Neural cell (in vitro differentiated cells): Measurements from ENCODE around the gene CNTN4. TPM values are rescaled to one million over a fixed set of nuclear protein-coding genes. Genes with fewer than 3 reads are reported as not detected.

Experiments
- H2AFZ ChIP-seq: fragments of 200-600, 300-800 bp; sonication (generic), shearing (Covaris generic); 2 replicates; pipeline ENCODE4 v1.6.0; 2014; ENCODE audit warnings: low read depth, mild to moderate bottlenecking, antibody characterized with exemption, low read length, moderate library complexity
- H3F3A ChIP-seq: fragments of 200-600 bp; shearing (Covaris generic); 2 replicates; pipeline ENCODE4 v1.6.1; 2016; ENCODE audit warnings: mild to moderate bottlenecking, moderate library complexity, mixed read lengths, antibody characterized with exemption, low read length; ENCODE audit not compliant: insufficient read depth, poor library complexity, severe bottlenecking
- H3K27ac ChIP-seq: fragments of 200-600, 300-800 bp; sonication (generic), shearing (Covaris generic); 2 replicates; pipeline ENCODE4 v1.5.1; 2014; ENCODE audit warnings: mild to moderate bottlenecking, low read length, moderate library complexity
- H3K27me3 ChIP-seq: fragments of 300-800, 200-600 bp; sonication (generic), shearing (Covaris generic); 2 replicates; pipeline ENCODE4 v1.6.0; 2014; ENCODE audit warnings: mild to moderate bottlenecking, low read depth, low read length, moderate library complexity; ENCODE audit not compliant: insufficient read depth
- H3K36me3 ChIP-seq: fragments of 300-800, 200-600 bp; sonication (generic), shearing (Covaris generic); 2 replicates; pipeline ENCODE4 v1.5.1; 2014; ENCODE audit warnings: mild to moderate bottlenecking, antibody characterized with exemption, low read length, moderate library complexity; ENCODE audit not compliant: insufficient read depth
- H3K4me2 ChIP-seq: fragments of 300-800, 200-600 bp; sonication (generic), shearing (Covaris generic); 2 replicates; pipeline ENCODE4 v1.6.0; 2014; ENCODE audit warnings: mild to moderate bottlenecking, low read length
- H3K4me3 ChIP-seq: fragments of 300-800, 200-600 bp; sonication (generic), shearing (Covaris generic); 2 replicates; pipeline ENCODE4 v1.5.1; 2014; ENCODE audit warnings: mild to moderate bottlenecking, low read length, moderate library complexity
- H3K79me2 ChIP-seq: fragments of 200-600 bp; shearing (Covaris generic); replicated peaks from 2 replicates; pipeline ENCODE4 v1.6.0; 2014; ENCODE audit warnings: mild to moderate bottlenecking, low read length, moderate library complexity; ENCODE audit not compliant: insufficient read depth
- H3K9ac ChIP-seq: fragments of 300-800, 200-600 bp; sonication (generic), shearing (Covaris generic); 2 replicates; pipeline ENCODE4 v1.6.1; 2016; ENCODE audit warnings: mild to moderate bottlenecking, low read length, mixed read lengths
- H3K9me2 ChIP-seq: fragments of 200-600 bp; shearing (Covaris generic); 2 replicates; pipeline ENCODE4 v1.6.1; 2016; ENCODE audit warnings: mild to moderate bottlenecking, low read length, mixed read lengths; ENCODE audit not compliant: insufficient read depth
- H3K9me3 ChIP-seq: fragments of 200-600, 300-800 bp; sonication (generic), shearing (Covaris generic); 2 replicates; pipeline ENCODE4 v1.6.1; 2016; ENCODE audit warnings: mild to moderate bottlenecking, mixed run types, low read length, moderate library complexity, mixed read lengths
- H4K20me1 ChIP-seq: fragments of 200-600 bp; shearing (Covaris generic); 2 replicates; pipeline ENCODE4 v1.6.1; 2016; ENCODE audit warnings: mild to moderate bottlenecking, mixed run types; ENCODE audit not compliant: insufficient read depth
- EP300 ChIP-seq: fragments of 450-650 bp; conservative IDR thresholded peaks from 2 replicates; pipeline ENCODE4 v1.6.1; 2014; ENCODE audit warnings: antibody characterized with exemption, mild to moderate bottlenecking, moderate library complexity; ENCODE audit not compliant: poor library complexity, severe bottlenecking
- EZH2 ChIP-seq: fragments of 200-600, 300-800 bp; shearing (Covaris generic), sonication (generic); IDR thresholded peaks from 2 replicates; pipeline ENCODE4 v1.6.1; 2014; ENCODE audit warnings: antibody characterized with exemption, low read length, borderline replicate concordance, mild to moderate bottlenecking; ENCODE audit not compliant: insufficient read depth, poor library complexity, severe bottlenecking
- POLR2AphosphoS5 ChIP-seq: IDR thresholded peaks from 2 replicates; pipeline ENCODE4 v1.6.1; 2012
- SMC3 ChIP-seq: fragments of 450-650 bp; conservative IDR thresholded peaks from 2 replicates; pipeline ENCODE4 v1.6.1; 2014; ENCODE audit warnings: antibody characterized with exemption, mild to moderate bottlenecking, moderate library complexity; ENCODE audit not compliant: poor library complexity
- TAF1 ChIP-seq: IDR thresholded peaks from 2 replicates; pipeline ENCODE4 v1.6.1; 2012; ENCODE audit warnings: low read depth
- polyA plus RNA-seq: library from polyadenylated mRNA; depleted of rRNA; stranded (reverse); fragments of >200 nt; gene quantifications from 2 replicates; pipeline ENCODE4 v1.2.3, GENCODE V29; 2014
- TF ChIP-seq, protein P1 (sequence below): fragments of 450-650 bp; IDR thresholded peaks from 2 replicates; pipeline ENCODE4 v1.5.1; 2014; ENCODE audit warnings: antibody characterized with exemption, mild to moderate bottlenecking, moderate library complexity; ENCODE audit not compliant: poor library complexity, severe bottlenecking
- TF ChIP-seq, protein P2 (sequence below): IDR thresholded peaks from 2 replicates; pipeline ENCODE4 v1.6.1; 2012; ENCODE audit warnings: borderline replicate concordance

The CNTN4 gene
- polyA plus RNA-seq, 1 donor from 2014 or later = 10.6 TPM

DNA sequence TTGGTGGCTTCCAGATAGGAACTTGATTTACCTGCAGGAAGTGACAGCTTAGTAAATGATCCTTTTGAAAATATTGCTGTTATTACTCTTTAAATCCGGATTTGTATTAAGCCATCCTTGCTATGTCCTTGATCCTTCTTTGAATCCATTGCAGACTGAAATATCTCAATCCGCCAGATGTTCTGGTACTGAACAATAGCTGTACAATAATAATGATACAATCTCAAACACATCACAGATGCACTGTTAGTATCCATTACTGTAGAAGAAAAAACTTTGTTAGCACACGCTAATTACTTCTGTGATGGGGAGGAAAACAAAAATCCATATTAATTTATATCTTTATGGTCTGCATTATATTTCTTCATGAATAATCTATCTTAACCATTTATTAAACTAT is 202.3 kb downstream of the CNTN4 start:
- H3K4me2 ChIP-seq = no peak overlapping the region
- no peaks in the 10 kb centered on the region for H3K36me3 ChIP-seq
- no peaks in the 10 kb centered on the region for H3K9me3 ChIP-seq
- no peak overlapping the region for H3K9ac ChIP-seq
- H3F3A ChIP-seq = no peaks in the 10 kb centered on the region
- H3K4me3 ChIP-seq = no peak overlapping the region
- H3K27me3 ChIP-seq = no peaks in the 10 kb centered on the region
- no peak for TF ChIP-seq EP300
- TF ChIP-seq, protein P1, sequence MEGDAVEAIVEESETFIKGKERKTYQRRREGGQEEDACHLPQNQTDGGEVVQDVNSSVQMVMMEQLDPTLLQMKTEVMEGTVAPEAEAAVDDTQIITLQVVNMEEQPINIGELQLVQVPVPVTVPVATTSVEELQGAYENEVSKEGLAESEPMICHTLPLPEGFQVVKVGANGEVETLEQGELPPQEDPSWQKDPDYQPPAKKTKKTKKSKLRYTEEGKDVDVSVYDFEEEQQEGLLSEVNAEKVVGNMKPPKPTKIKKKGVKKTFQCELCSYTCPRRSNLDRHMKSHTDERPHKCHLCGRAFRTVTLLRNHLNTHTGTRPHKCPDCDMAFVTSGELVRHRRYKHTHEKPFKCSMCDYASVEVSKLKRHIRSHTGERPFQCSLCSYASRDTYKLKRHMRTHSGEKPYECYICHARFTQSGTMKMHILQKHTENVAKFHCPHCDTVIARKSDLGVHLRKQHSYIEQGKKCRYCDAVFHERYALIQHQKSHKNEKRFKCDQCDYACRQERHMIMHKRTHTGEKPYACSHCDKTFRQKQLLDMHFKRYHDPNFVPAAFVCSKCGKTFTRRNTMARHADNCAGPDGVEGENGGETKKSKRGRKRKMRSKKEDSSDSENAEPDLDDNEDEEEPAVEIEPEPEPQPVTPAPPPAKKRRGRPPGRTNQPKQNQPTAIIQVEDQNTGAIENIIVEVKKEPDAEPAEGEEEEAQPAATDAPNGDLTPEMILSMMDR = no peak
- no peak for TF ChIP-seq SMC3
- TF ChIP-seq POLR2AphosphoS5 = no peak
- no peak overlapping the region for H3K27ac ChIP-seq
- no peaks in the 10 kb centered on the region for H4K20me1 ChIP-seq
- no peak overlapping the region for H2AFZ ChIP-seq
- H3K79me2 ChIP-seq = no peaks in the 10 kb centered on the region
- H3K9me2 ChIP-seq = no peaks in the 10 kb centered on the region

DNA sequence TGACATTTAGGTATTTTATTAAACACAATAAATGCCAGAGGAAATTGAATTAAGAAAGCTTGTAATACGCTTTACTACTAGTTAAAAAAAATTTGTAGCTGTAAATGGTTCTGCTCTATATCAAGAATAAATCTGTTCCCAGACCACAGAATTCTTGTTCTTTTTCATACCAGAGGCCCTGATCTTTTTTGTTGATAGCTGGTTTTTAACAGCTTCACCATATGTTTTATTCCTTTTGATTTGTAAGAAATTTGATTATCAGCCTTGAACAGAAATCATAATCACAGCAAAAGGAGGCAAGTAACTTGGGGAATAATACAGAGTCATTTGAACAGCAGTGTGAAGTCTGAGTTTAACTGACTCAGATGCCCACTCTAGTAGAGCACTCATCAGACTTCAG is 202.7 kb downstream of the CNTN4 start:
- Histone ChIP-seq H3K36me3 (no peaks in the 10 kb centered on the region), H3K9me2 (no peaks in the 10 kb centered on the region), H3K27ac (no peak overlapping the region), H3K79me2 (no peaks in the 10 kb centered on the region), H3K9ac (no peak overlapping the region), H3K9me3 (no peaks in the 10 kb centered on the region), H3K4me2 (no peak overlapping the region), H3F3A (no peaks in the 10 kb centered on the region), H3K4me3 (no peak overlapping the region), H3K27me3 (no peaks in the 10 kb centered on the region), H4K20me1 (no peaks in the 10 kb centered on the region), H2AFZ (no peak overlapping the region)
- TF ChIP-seq TAF1 (no peak), EZH2 (no peak)

DNA sequence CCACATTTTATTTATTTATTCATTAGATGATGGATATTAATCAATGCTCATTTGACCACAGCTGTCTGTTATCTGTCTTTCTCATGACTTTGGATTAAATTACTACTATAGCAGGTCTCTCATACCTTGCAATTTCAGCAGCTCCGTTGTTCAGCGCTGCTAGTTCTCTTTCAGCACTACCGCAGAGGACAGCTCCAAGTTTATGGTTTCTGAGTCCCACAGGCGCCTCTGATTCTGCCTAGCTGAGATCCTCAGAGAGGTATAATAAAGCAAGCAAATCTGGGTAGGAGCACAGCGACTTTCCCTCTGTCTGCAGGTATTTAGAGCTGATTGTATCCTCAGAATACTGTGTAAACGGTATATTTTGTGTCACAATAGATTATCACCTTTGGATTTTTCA is 204.9 kb downstream of the CNTN4 start:
- Histone ChIP-seq H3K27me3 (no peaks in the 10 kb centered on the region), H2AFZ (no peak overlapping the region), H4K20me1 (no peaks in the 10 kb centered on the region), H3K79me2 (no peaks in the 10 kb centered on the region), H3K27ac (no peak overlapping the region), H3F3A (no peaks in the 10 kb centered on the region), H3K9me3 (no peaks in the 10 kb centered on the region), H3K4me3 (no peak overlapping the region), H3K9me2 (no peaks in the 10 kb centered on the region), H3K9ac (no peak overlapping the region), H3K36me3 (no peaks in the 10 kb centered on the region), H3K4me2 (no peak overlapping the region)
- TF ChIP-seq, protein P2, sequence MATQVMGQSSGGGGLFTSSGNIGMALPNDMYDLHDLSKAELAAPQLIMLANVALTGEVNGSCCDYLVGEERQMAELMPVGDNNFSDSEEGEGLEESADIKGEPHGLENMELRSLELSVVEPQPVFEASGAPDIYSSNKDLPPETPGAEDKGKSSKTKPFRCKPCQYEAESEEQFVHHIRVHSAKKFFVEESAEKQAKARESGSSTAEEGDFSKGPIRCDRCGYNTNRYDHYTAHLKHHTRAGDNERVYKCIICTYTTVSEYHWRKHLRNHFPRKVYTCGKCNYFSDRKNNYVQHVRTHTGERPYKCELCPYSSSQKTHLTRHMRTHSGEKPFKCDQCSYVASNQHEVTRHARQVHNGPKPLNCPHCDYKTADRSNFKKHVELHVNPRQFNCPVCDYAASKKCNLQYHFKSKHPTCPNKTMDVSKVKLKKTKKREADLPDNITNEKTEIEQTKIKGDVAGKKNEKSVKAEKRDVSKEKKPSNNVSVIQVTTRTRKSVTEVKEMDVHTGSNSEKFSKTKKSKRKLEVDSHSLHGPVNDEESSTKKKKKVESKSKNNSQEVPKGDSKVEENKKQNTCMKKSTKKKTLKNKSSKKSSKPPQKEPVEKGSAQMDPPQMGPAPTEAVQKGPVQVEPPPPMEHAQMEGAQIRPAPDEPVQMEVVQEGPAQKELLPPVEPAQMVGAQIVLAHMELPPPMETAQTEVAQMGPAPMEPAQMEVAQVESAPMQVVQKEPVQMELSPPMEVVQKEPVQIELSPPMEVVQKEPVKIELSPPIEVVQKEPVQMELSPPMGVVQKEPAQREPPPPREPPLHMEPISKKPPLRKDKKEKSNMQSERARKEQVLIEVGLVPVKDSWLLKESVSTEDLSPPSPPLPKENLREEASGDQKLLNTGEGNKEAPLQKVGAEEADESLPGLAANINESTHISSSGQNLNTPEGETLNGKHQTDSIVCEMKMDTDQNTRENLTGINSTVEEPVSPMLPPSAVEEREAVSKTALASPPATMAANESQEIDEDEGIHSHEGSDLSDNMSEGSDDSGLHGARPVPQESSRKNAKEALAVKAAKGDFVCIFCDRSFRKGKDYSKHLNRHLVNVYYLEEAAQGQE = peak; percentile 53
- no peak for TF ChIP-seq TAF1
- TF ChIP-seq SMC3 = no peak
- TF ChIP-seq, protein P1 = no peak
- no peak for TF ChIP-seq EZH2
- no peak for TF ChIP-seq EP300
- TF ChIP-seq POLR2AphosphoS5 = no peak
